ENCODE results near the gene SORCS2. TPM values are rescaled to one million over a fixed set of nuclear protein-coding genes. Genes with fewer than 3 reads are reported as not detected.

Gene SORCS2
- total RNA-seq, 2 donors from 2014 or later = 1.0 to 4.4 TPM

DNA sequence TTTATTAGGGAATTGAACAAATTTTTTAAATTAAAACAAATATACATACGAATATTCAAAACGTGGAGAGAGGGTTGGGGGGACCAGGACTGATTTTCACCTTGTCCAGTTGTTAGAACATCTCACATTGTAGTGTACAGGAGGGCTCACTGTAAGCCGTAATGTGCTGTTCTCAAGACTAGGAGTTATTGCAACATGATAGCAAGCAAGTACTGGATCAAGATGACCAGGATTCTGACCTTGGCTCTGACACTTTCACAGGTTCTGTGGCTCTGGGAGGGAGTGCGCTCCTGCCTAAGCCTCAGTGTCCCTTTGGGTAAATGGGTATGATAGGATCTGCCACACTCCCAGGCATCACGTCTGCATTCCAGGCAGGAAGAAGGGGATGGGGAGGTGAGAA, 59.0 kb downstream of the SORCS2 start:
- no peaks in the 10 kb centered on the region for H3K9me3 ChIP-seq
- no peak overlapping the region for H3K27ac ChIP-seq
- TF ChIP-seq, protein P1, sequence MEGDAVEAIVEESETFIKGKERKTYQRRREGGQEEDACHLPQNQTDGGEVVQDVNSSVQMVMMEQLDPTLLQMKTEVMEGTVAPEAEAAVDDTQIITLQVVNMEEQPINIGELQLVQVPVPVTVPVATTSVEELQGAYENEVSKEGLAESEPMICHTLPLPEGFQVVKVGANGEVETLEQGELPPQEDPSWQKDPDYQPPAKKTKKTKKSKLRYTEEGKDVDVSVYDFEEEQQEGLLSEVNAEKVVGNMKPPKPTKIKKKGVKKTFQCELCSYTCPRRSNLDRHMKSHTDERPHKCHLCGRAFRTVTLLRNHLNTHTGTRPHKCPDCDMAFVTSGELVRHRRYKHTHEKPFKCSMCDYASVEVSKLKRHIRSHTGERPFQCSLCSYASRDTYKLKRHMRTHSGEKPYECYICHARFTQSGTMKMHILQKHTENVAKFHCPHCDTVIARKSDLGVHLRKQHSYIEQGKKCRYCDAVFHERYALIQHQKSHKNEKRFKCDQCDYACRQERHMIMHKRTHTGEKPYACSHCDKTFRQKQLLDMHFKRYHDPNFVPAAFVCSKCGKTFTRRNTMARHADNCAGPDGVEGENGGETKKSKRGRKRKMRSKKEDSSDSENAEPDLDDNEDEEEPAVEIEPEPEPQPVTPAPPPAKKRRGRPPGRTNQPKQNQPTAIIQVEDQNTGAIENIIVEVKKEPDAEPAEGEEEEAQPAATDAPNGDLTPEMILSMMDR (IDR thresholded peaks at IDR 0.05) = no peak
- TF ChIP-seq POLR2A (IDR thresholded peaks at IDR 0.05) (no peak), POLR2AphosphoS5 (IDR thresholded peaks at IDR 0.05) (no peak)
- intact Hi-C loops (cut with DNase I) = no loop called here
- H3K4me1 ChIP-seq (replicated peaks) = peaks cover 4% of the 10 kb centered on the region
- DNase-seq (ENCODE audit: low spot score) = no peak
- H3K36me3 ChIP-seq = no peaks in the 10 kb centered on the region
- no peaks in the 10 kb centered on the region for H3K27me3 ChIP-seq (replicated peaks; ENCODE audit: insufficient read depth)
- WGBS = 66% methylated on average over 5 of the region's 5 CpGs
- H3K4me3 ChIP-seq = no peak overlapping the region

DNA sequence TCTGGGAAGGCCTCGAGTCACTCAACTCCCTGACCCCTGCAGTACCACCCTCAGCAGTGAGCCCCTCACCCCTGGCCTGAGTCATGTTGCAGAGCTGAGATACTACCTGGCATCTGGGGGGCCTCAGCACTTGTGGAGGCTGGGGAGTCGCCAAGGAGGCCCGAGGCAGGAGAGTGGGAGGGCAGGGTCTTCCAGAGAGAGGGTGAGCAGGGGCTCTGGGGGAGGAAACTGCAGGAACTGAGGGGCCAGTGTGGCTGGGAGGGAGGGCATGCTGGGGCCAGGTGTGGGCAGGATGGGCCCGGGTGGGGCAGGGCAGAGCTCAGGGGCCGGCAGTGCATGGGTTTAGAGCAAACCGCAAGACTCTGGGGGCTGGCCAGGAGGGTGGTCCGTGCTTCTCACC, 59.7 kb downstream of the SORCS2 start:
- no peak overlapping the region for H3K27ac ChIP-seq
- no peak for DNase-seq (ENCODE audit: low spot score)
- H3K27me3 ChIP-seq (replicated peaks; ENCODE audit: insufficient read depth) = no peaks in the 10 kb centered on the region
- peaks cover 4% of the 10 kb centered on the region for H3K4me1 ChIP-seq (replicated peaks)
- TF ChIP-seq, protein P1 (IDR thresholded peaks at IDR 0.05) = no peak
- TF ChIP-seq POLR2A (IDR thresholded peaks at IDR 0.05) (no peak), POLR2AphosphoS5 (IDR thresholded peaks at IDR 0.05) (no peak)
- H3K9me3 ChIP-seq = no peaks in the 10 kb centered on the region
- 69% methylated on average over 7 of the region's 7 CpGs for WGBS
- no peak overlapping the region for H3K4me3 ChIP-seq
- H3K36me3 ChIP-seq = no peaks in the 10 kb centered on the region
- intact Hi-C loops (cut with DNase I) = no loop called here

DNA sequence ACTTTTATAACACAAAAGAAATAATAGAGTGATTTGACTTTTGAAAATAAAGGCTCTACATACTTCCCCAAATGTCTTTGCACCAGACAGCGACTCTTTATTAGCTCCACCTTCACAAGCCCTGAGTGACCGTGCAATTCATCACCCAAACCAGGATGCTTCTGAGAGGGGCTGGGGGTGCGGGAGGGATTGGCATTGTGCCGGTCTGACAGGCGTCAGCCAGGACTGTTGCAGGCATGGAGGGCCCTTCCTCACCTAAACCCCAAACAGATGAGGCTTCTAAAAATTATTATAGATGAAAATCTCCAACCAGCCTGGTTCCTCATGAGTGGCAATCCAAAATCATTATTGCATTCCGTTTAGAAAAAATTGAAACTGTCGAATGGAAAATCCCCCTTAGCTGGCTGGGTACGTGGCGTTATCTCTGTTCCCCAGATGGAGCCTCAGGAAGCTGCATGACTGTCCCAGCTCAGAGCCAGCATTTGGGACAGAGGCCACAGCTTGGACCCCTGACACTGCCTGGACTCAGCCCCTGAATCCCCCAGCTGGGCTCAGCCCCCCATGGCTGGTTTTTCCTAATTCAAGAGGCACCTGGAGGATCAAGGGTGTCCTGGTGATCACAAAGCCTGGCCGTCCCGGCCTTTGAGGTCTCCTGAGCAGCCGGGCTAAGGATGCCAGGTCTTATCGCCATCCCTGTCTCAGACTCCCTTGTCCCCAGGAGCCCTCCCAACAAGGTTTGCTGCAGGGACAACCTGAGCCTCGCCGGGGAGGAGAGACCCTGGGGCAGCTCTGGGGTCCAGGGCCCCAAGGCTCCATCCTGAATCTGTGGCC, 60.4 kb downstream of the SORCS2 start:
- WGBS = 80% methylated on average over 15 of the region's 15 CpGs
- H3K4me1 ChIP-seq (replicated peaks) = no peaks in the 10 kb centered on the region
- TF ChIP-seq POLR2AphosphoS5 (IDR thresholded peaks at IDR 0.05) = no peak
- TF ChIP-seq, protein P1 (IDR thresholded peaks at IDR 0.05) = no peak
- TF ChIP-seq POLR2A (IDR thresholded peaks at IDR 0.05) = no peak
- H3K27me3 ChIP-seq (replicated peaks; ENCODE audit: insufficient read depth) = no peaks in the 10 kb centered on the region
- H3K9me3 ChIP-seq = no peaks in the 10 kb centered on the region
- DNase-seq (ENCODE audit: low spot score) = no peak
- H3K36me3 ChIP-seq = no peaks in the 10 kb centered on the region
- H3K27ac ChIP-seq = no peak overlapping the region
- H3K4me3 ChIP-seq = no peak overlapping the region
- intact Hi-C loops (cut with DNase I) = no loop called here

DNA sequence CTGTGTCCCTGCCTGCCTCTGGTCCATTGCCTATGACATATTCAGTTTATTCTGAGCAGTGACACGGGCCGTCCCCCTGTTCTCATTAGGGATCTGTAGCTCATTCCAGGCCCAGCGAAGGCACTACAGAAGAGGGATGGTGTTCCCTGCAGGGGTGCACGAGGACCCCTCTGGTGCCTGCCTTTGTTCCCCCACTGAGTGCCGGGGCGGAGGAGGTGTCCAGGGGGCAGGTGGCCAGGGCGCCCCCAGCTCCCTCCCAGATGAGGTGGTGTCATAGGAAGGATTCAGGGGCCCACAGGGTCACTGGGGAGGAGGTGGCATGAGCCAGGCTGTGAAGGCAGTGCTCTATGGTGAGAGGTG, 61.0 kb downstream of the SORCS2 start:
- intact Hi-C loops (cut with DNase I) = no loop called here
- Histone ChIP-seq H3K4me3 (no peak overlapping the region), H3K4me1 (replicated peaks) (no peaks in the 10 kb centered on the region), H3K9me3 (no peaks in the 10 kb centered on the region), H3K27ac (no peak overlapping the region), H3K36me3 (no peaks in the 10 kb centered on the region), H3K27me3 (replicated peaks; ENCODE audit: insufficient read depth) (no peaks in the 10 kb centered on the region)
- TF ChIP-seq, protein P1 (IDR thresholded peaks at IDR 0.05) = no peak
- TF ChIP-seq POLR2AphosphoS5 (IDR thresholded peaks at IDR 0.05) = no peak
- no peak for TF ChIP-seq POLR2A (IDR thresholded peaks at IDR 0.05)
- DNase-seq (ENCODE audit: low spot score) = no peak
- 83% methylated on average over 7 of the region's 7 CpGs for WGBS

DNA sequence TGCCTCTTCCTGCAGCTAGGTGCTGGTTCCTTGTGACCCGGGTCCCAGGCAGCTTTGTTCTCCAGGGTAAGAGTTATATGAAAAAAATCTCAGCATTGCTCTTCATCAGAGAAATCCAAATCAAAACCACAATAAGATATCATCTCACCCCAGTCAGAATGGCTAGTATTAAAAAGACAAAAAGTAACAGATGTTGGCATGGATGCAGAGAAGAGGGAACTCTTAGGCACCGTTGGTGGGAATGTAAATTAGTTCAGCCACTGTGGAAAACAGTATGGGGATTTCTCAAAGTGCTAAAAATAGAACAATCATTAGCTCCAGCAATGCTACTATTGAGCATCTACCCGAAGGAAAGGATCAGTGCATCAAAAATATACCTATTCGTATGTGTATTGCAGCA, 61.5 kb downstream of the SORCS2 start:
- Histone ChIP-seq H3K4me1 (replicated peaks) (no peaks in the 10 kb centered on the region), H3K4me3 (no peak overlapping the region), H3K9me3 (no peaks in the 10 kb centered on the region), H3K27me3 (replicated peaks; ENCODE audit: insufficient read depth) (no peaks in the 10 kb centered on the region), H3K36me3 (no peaks in the 10 kb centered on the region), H3K27ac (no peak overlapping the region)
- no peak for DNase-seq (ENCODE audit: low spot score)
- TF ChIP-seq, protein P1 (IDR thresholded peaks at IDR 0.05) = no peak
- TF ChIP-seq POLR2AphosphoS5 (IDR thresholded peaks at IDR 0.05) (no peak), POLR2A (IDR thresholded peaks at IDR 0.05) (no peak)
- WGBS = 69% methylated on average over 4 of the region's 4 CpGs
- intact Hi-C loops (cut with DNase I) = no loop called here

All from prostate gland (tissue), 2 donors.